GM12878 (cell line): ENCODE results near the gene PHLDB1. TPM values are rescaled to one million over a fixed set of nuclear protein-coding genes. Genes with fewer than 3 reads are reported as not detected.

Experiments
- ASH2L ChIP-seq: fragments of 300-600, 200-600 bp; sonication (generic); IDR thresholded peaks from 2 replicates; pipeline ENCODE4 v1.6.1; 2017; ENCODE audit warnings: low read depth, mild to moderate bottlenecking, borderline replicate concordance
- CTCF ChIP-seq, 3 experiments: IDR thresholded peaks in 2 of 3; conservative IDR thresholded peaks in 1 of 3; 2 replicates each; pipeline ENCODE4 v1.5.1; 2011; ENCODE audit warnings: low read depth in 3 of 3, low read length in 3 of 3, mild to moderate bottlenecking in 3 of 3, control low read depth in 2 of 3, moderate library complexity in 2 of 3, inconsistent platforms in 1 of 3, mixed read lengths in 1 of 3; ENCODE audit not compliant: control insufficient read depth in 2 of 3, insufficient read depth in 1 of 3; ENCODE audit errors: extremely low read depth in 1 of 3
- EGR1 ChIP-seq, 2 experiments: IDR thresholded peaks; 1 replicate in 1 of 2; 2 replicates in 1 of 2; pipeline ENCODE4 v1.6.1; 2011 to 2012; ENCODE audit warnings: low read depth in 2 of 2, low read length in 2 of 2, borderline replicate concordance in 1 of 2, mild to moderate bottlenecking in 1 of 2, moderate library complexity in 1 of 2
- SIX5 ChIP-seq: IDR thresholded peaks from 2 replicates; pipeline ENCODE4 v1.6.1; 2011; ENCODE audit warnings: mild to moderate bottlenecking, low read depth, low read length, moderate library complexity; ENCODE audit not compliant: severe bottlenecking
- SMAD1 ChIP-seq: fragments of 450-650 bp; IDR thresholded peaks from 2 replicates; pipeline ENCODE4 v1.6.1; 2018; ENCODE audit warnings: mild to moderate bottlenecking, low read depth; ENCODE audit not compliant: partially characterized antibody
- ZBTB11 ChIP-seq: fragments of 450-650 bp; formaldehyde crosslinking; IDR thresholded peaks from 2 replicates; pipeline ENCODE4 v1.5.0; 2022; ENCODE audit warnings: mild to moderate bottlenecking, missing genetic modification characterization
- ZNF217 ChIP-seq: fragments of 450-650 bp; IDR thresholded peaks from 2 replicates; pipeline ENCODE4 v1.6.1; 2017; ENCODE audit warnings: antibody characterized with exemption, mild to moderate bottlenecking
- polyA plus RNA-seq, 11 experiments: library from polyadenylated mRNA; depleted of rRNA in 4 of 11; unstranded in 6 of 11; stranded (reverse) in 5 of 11; fragments of >200 nt; fragmentation: Nextera tagmentation in 4 of 11; fragmentation: Illumina TruSeq in 1 of 11; extraction: Ambion mirVana in 4 of 11; extraction: Trizol in 1 of 11; gene quantifications; 1 replicate in 1 of 11; 2 replicates in 10 of 11; pipeline versions ENCODE4 v1.2.1 to v1.2.3, GENCODE V29; 2011 to 2016; ENCODE audit warnings: inconsistent platforms in 2 of 11, missing spikeins in 2 of 11, low read depth in 1 of 11
- total RNA-seq, 4 experiments: library from RNA; depleted of rRNA in 3 of 4; stranded (reverse); fragments of >200 nt in 3 of 4; fragmentation: Illumina TruSeq in 1 of 4; extraction: Trizol in 1 of 4; gene quantifications; 2 replicates each; pipeline versions ENCODE4 v1.2.1 to v1.2.3, GENCODE V29; 2013 to 2021

Gene PHLDB1
- total and polyA plus RNA-seq, 10 of the 15 experiments (the other 5 are each of a cell fraction or from before 2014, with no cell fraction given), result 0.03 to 0.26 (median 0.18) TPM; not detected in 4

DNA sequence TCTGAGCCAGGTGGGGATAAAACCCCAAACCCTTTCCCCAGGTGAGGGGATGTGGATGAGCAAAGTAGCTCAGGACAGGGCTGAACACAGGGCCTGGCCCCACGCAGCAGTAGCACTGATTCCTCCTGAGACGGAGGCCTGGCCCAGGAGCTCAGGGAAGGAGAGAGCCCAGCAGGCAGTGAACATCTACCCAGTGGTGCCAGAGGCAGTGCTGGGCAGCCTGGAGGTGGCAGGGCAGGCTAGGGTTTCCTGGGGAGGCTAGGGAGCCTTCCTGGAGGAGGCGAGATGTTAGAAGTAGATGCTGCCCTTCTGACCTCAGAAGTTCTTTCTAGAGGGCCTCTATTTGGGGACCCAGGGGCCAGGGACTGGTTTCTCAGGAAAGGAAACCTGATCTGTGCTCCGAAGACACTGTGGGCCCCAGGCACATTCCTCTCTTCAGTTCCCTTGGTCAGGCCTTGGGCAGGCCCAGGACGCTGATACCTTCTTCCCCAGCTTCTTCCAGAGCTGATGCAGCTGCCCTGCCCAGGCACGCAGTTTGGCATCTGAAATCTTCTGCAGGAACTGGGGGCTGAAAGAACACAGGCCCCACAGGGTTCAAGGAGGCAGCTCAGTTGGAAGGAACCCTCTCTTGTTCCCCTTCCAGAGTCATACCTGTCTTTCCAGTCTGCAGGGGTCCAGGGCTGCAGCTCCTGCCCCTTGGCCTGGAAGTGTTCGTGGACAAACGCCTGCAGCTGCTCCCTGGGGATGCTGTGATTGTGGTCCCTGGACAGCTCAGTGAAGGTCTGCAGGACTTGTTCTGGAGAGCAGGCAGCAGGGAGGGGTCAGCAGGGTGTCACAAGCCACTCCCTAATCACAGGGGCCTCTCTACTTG is 55.2 kb downstream of the PHLDB1 start (continued):
- TF ChIP-seq ZBTB11 (CRISPR knock-in tag) (no peak), ASH2L (no peak), CTCF (IDR thresholded peaks at IDR 0.05 in 2 of 3, conservative IDR thresholded peaks at IDR 0.05 in 1 of 3; ENCODE audit: control insufficient read depth in 2 of 3, extremely low read depth in 1 of 3, insufficient read depth in 1 of 3, low read depth in 3 of 3, low read length in 3 of 3) (no peak), ZNF217 (no peak), SMAD1 (no peak), SIX5 (no peak), EGR1 (IDR thresholded peaks at IDR 0.05; ENCODE audit: borderline replicate concordance in 1 of 2, low read depth in 2 of 2, low read length in 2 of 2) (no peak)
